Mesodermal cell (in vitro differentiated cells): ENCODE measurements around the gene LFNG.
A peak's percentile ranks its signal among the peaks of the same experiment; 100 is the strongest.
"Not testable (repeated sequence)": the region's sequence is repeated elsewhere in the genome, so short reads cannot be mapped to it uniquely, and the experiment has no call there.

Experiments used
- H3K27ac ChIP-seq: 2 replicates; pipeline ENCODE4 v1.7.0; 2013; ENCODE audit warnings: mild to moderate bottlenecking, low read depth, low read length, moderate library complexity; ENCODE audit not compliant: severe bottlenecking
- H3K36me3 ChIP-seq: 2 replicates; pipeline ENCODE4 v1.7.1; 2013; ENCODE audit warnings: mild to moderate bottlenecking, low read length, moderate library complexity; ENCODE audit not compliant: control insufficient read depth, insufficient read depth
- H3K4me1 ChIP-seq: one replicate; pipeline ENCODE4 v1.7.1; 2013; ENCODE audit warnings: mild to moderate bottlenecking, low read length; ENCODE audit not compliant: insufficient read depth, control insufficient read depth, poor library complexity, severe bottlenecking
- H3K4me3 ChIP-seq: 2 replicates; pipeline ENCODE4 v1.7.0; 2013; ENCODE audit warnings: low read length, control low read depth, mild to moderate bottlenecking; ENCODE audit not compliant: insufficient read depth, poor library complexity, severe bottlenecking; ENCODE audit errors: extremely low read depth
- H3K9me3 ChIP-seq: 2 replicates; pipeline ENCODE4 v1.7.1; 2013; ENCODE audit warnings: mild to moderate bottlenecking, low read length, moderate library complexity; ENCODE audit not compliant: control insufficient read depth
- WGBS, 2 experiments: methylation state at CpG; one replicate each; pipeline ENCODE4 v1.1.5; 2013; ENCODE audit warnings: missing lambda C conversion rate in 2 of 2; ENCODE audit not compliant: insufficient coverage in 2 of 2; 5-methylcytosine and 5-hydroxymethylcytosine counted together

The LFNG gene

GRCh38 chr7:2555121-2556052, 35.8 kb downstream of the LFNG start, which contains the start of gene BRAT1:
Gene BRAT1, minus strand, starts transcription at chr7:2555524. Its CDS starts 1,093 bp downstream, at chr7:2554431.
- Histone ChIP-seq H3K4me1 (peaks cover 15% of the 10 kb centered on the region), H3K9me3 (peaks cover 4% of the 10 kb centered on the region), H3K36me3 (peaks cover 16% of the 10 kb centered on the region), H3K4me3 (peak within 1 kb of the TSS; percentile 73), H3K27ac (peak within 1 kb of the TSS; percentile 99)
- WGBS, 2 experiments: 0% methylated on average over 51 to 65 of the region's 79 CpGs

- peak within 1 kb of the TSS; percentile 64 for H3K27ac ChIP-seq
- peaks cover 15% of the 10 kb centered on the region for H3K4me1 ChIP-seq
- H3K4me3 ChIP-seq: peak within 1 kb of the TSS; percentile 72
- 8 to 12% methylated on average over 42 to 55 of the region's 66 CpGs for WGBS, 2 experiments
- peaks cover 4% of the 10 kb centered on the region for H3K9me3 ChIP-seq
- H3K36me3 ChIP-seq: no peaks in the 10 kb centered on the region
Observed at GRCh38 chr7:2558629-2559282, 39.2 kb downstream of the LFNG start, which contains the start of gene IQCE. Gene IQCE, plus strand, starts transcription at chr7:2558979. Its CDS starts 203 bp downstream, at chr7:2559182.

DNA sequence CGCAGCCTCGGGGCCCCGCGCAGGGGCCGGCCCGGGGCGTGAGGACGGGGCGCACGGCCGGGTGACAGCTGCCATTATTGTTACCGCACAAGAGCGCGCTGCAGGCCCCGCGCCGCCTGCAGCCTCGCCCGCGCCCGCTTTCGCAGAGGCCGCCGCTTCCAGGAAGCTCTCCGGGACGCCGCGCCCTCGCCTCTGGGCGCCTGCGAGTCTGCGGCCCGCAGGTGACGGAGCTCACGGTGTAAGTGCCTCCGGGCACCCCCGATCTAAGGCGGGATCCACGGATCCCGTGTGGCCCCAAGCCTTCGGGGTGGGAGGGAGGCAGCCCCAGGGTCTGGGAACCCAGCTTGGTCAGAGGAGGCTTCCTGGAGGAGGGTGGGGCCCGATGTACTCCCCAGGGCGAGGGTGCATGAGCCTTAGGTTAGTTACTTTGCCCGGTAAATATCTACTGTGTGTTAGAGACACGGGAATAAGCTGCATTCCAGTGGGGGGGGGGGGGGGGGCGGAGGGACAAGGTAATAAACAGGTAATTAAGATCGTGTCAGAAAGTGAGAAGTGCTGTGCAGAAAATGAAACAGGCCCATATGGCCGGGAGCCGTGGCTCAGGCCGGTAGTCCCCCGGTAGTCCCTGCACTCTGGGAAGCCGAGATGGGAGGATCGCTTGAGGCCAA, 39.8 kb downstream of the LFNG start:
- H3K27ac ChIP-seq: peak overlapping the region; percentile 13
- H3K4me3 ChIP-seq: peak overlapping the region; percentile 72
- H3K4me1 ChIP-seq: peaks cover 9% of the 10 kb centered on the region
- H3K9me3 ChIP-seq: peaks cover 4% of the 10 kb centered on the region
- WGBS, 2 experiments: 4 to 10% methylated on average over 35 to 41 of the region's 53 CpGs
- H3K36me3 ChIP-seq: no peaks in the 10 kb centered on the region

- H3K27ac ChIP-seq, H3K4me1 ChIP-seq, H3K4me3 ChIP-seq, H3K36me3 ChIP-seq, H3K9me3 ChIP-seq: not testable (repeated sequence)
- 100% methylated on average over 1 of the region's 3 CpGs for WGBS, 2 experiments
Observed at GRCh38 chr7:2563955-2564354, 44.4 kb downstream of the LFNG start.

- H3K27ac ChIP-seq: no peak overlapping the region
- no peaks in the 10 kb centered on the region for H3K9me3 ChIP-seq
- 77 to 89% methylated on average over 5 to 7 of the region's 12 CpGs for WGBS, 2 experiments
Observed at GRCh38 chr7:2564970-2565540, 45.5 kb downstream of the LFNG start.

DNA sequence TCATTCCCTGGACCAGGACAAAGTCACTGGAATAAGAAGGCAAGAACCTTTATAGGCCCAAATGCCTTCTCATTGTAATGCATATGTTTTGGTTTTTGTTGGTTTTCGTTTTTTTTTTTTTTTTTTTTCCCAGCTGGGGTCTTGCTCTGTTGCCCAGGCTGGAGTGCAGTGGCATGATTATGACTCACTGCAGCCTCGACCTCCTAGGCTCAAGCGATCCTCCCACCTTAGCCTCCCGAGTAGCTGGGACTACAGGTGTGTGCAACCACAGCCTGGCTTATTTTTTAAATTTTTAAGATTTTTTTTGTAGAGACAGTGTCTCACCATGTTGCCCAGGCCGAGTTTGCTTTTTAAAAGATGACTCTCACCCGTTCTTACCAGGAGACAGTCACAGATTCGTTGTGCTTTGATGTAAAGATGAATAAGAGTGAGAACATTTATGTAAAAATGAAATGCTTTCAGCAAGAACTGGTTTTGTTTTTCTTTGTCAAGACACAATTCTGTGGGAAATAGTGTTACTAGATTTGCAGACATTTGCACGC, 46.8 kb downstream of the LFNG start:
- WGBS, 2 experiments: 90% methylated on average over 5 to 6 of the region's 8 CpGs
- H3K36me3 ChIP-seq: peaks cover 3% of the 10 kb centered on the region
- no peaks in the 10 kb centered on the region for H3K9me3 ChIP-seq
- no peak overlapping the region for H3K4me3 ChIP-seq
- no peak overlapping the region for H3K27ac ChIP-seq
- H3K4me1 ChIP-seq: no peaks in the 10 kb centered on the region

More at GRCh38 chr7:2564970-2565540, 45.5 kb downstream of the LFNG start:
- Histone ChIP-seq H3K4me1 (no peaks in the 10 kb centered on the region), H3K4me3 (no peak overlapping the region), H3K36me3 (peaks cover 3% of the 10 kb centered on the region)

DNA sequence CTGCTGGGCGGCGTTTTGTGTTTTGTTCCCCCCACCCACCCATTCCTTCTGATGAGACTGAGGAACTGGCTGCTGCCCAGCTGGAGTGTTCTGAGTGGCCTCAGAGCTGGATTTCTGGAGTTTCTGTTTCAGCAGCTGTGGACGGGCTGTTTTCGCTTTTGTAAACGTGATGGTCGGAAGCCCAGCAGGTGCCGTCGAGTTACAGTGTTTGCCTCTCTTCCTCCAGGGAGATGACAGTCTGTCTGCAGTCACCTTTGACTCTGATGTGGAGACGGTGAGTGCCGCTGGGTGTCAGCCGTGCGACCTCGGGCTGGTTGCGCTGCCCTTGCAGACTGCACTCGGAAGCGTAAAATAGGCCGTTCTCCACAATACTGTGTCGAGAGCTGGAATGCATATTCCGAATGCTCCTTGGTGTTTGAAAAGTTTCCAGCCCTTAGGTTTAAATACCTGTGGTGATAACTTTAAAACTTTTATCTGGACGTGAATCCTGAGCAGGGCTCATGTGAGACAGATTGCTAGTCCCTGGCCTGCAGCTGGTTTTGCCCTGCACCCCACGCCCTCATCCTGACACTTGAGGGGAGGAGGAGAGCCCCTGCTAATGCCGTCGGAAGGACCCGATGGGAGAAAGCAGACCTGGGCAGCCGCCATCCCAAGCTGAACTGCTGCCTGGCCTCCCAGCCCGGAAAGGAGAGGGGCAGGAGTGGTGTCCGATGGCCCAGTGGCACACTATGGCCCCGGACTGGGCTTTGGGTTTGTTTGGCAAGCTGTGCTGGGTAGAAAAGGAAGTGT, 47.5 kb downstream of the LFNG start:
- WGBS, 2 experiments: 73 to 77% methylated on average over 28 of the region's 28 CpGs
- H3K4me3 ChIP-seq: no peak overlapping the region
- no peak overlapping the region for H3K27ac ChIP-seq
- H3K4me1 ChIP-seq: peaks cover 5% of the 10 kb centered on the region
- H3K9me3 ChIP-seq: no peaks in the 10 kb centered on the region
- peaks cover 3% of the 10 kb centered on the region for H3K36me3 ChIP-seq

DNA sequence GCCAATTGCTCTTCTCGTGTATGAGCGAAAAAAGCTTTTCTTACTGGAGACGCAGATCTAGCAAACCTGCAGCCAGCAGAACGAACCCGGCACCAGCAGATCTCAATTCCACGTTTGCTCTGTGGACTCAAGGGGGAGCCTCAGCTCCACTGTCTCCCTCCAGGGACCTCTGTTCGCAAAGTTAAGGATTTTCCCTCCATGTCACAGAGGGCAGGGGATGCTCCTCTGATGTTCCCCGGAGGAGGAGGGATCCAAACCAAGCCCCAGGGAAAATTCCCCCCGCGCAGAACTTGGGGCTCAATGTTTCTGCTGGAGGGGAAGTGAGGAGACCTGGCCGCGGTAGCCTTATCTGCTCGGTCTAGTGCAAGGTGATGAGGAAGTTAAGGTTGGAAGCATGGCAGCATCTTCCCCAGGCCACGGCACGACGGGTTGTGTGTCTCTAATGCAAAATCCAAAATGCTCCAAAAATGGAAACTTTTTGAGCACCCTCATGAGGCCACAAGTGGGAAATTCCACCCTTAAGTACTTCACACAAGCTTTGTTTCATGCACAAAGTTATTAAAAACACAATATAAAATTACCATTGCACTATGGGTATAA, 48.2 kb downstream of the LFNG start:
- no peak overlapping the region for H3K4me3 ChIP-seq
- H3K4me1 ChIP-seq: peaks cover 12% of the 10 kb centered on the region
- peaks cover 3% of the 10 kb centered on the region for H3K36me3 ChIP-seq
- no peaks in the 10 kb centered on the region for H3K9me3 ChIP-seq
- no peak overlapping the region for H3K27ac ChIP-seq
- WGBS, 2 experiments: 65 to 71% methylated on average over 15 of the region's 16 CpGs

DNA sequence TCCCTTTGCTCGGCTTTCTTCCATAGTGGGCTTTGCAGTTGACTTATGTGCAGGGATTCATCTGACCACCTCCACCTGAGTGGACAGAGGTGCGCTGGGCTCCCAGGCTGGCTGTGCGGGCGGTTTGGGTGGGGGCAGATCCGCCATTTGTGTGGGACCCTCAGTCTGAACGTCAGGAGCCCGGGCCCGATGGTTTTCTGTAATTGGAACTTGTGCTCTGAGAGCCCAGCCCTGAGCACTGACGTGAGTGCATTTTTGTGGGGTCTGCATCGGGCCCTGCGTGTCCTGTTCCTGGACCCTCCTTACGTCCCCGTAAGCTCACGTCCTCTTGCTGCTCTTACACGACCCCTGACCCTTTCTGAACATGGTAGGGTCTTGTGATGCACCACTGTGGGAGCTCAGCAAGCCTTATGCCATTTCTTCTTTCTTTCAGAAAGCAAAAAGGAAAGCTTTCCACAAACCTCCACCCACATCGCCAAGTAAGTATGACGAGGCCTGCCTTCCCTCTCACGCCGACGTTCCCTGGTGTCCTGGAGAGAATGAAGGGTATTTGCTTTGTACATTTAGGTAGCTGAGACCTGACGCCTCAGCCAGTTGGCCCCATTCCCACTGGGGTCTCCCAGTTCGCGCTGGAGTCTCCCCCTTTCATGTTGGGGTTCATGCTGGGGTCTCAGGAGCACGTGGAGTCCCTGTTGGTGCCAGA, 49.1 kb downstream of the LFNG start:
- H3K36me3 ChIP-seq: peaks cover 4% of the 10 kb centered on the region
- WGBS, 2 experiments: 91 to 95% methylated on average over 18 to 19 of the region's 24 CpGs

More for the DNA sequence above, 49.1 kb downstream of the LFNG start:
- no peaks in the 10 kb centered on the region for H3K9me3 ChIP-seq
- H3K4me1 ChIP-seq: peaks cover 15% of the 10 kb centered on the region
- H3K4me3 ChIP-seq: no peak overlapping the region
- no peak overlapping the region for H3K27ac ChIP-seq
